Measurements from ENCODE around the gene BRD8.
"Not testable (repeated sequence)": the region's sequence is repeated elsewhere in the genome, so short reads cannot be mapped to it uniquely, and the experiment has no call there.

Gene BRD8

DNA sequence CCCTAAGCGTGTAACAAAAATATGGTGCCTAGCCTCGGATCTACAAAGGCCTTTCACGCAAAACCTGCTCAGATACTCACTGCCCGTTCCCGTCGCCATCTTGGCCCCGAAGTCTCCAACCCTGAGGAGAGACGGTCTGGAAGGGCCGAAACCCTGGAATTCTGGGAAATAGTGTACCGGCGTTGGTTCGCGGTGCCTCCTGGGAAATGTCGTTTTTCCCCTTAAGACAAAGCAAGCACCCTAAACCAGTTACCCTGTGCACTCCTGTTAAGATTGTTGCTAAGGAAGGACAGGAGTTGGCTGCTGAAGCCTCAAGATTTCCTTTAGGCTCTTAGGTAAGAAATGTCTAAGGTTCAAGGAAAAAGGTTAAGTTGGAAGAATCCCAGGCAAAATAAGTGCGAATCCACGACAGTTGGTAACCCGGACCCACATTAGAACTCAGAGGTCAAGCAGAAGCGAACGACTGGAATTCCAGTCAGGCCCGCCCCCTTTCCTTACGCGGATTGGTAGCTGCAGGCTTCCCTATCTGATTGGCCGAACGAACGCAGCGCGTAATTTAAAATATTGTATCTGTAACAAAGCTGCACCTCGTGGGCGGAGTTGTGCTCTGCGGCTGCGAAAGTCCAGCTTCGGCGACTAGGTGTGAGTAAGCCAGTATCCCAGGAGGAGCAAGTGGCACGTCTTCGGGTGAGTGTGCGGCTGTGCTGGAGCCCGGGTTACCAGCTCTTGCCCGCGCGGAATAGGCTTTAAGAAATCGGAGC, at the start of gene BRD8, which contains the start of gene KIF20A:
TSS of gene BRD8 (minus strand) at position 115 of the 761 bp plus-strand sequence. CDS start at position 99, 16 bp downstream.
TSS of gene KIF20A (plus strand) at position 597 of the 761 bp plus-strand sequence. CDS start 569 bp downstream, outside the sequence.
- DNase-seq (ENCODE audit: low read depth in 2 of 3, low spot score in 2 of 3): peak; percentile 41 to 78 (median 77)

DNA sequence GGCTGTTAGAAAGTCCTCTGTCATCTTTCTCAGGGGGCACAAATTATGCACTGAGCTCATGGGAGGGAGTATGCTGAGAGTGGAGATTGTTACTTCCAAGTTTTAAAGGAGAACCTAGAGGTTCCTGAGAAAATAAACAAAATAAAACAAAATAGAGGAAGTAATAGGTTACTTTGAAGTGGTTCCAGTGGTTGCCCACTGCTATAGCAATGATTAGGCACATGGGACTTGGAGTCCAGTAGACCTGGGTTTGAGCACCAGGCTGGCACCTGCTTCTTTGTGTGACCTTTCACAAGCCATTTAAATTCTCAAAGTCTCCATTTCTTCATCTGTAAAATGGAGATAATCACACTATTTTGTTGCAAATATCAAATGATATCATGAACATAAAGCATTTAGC, 48.5 kb upstream of the BRD8 start:
- DNase-seq (ENCODE audit: low read depth in 2 of 3, low spot score in 2 of 3): no peak

- no peak for DNase-seq (ENCODE audit: low read depth in 2 of 3, low spot score in 2 of 3)
Measured at GRCh38 chr5:138224712-138225111, 46.3 kb upstream of the BRD8 start.

- no peak for DNase-seq (ENCODE audit: low read depth in 2 of 3, low spot score in 2 of 3)
Measured at GRCh38 chr5:138223532-138223931, 45.1 kb upstream of the BRD8 start.

- no peak for DNase-seq (ENCODE audit: low read depth in 2 of 3, low spot score in 2 of 3)
Measured at GRCh38 chr5:138216799-138217198, 38.4 kb upstream of the BRD8 start.

DNA sequence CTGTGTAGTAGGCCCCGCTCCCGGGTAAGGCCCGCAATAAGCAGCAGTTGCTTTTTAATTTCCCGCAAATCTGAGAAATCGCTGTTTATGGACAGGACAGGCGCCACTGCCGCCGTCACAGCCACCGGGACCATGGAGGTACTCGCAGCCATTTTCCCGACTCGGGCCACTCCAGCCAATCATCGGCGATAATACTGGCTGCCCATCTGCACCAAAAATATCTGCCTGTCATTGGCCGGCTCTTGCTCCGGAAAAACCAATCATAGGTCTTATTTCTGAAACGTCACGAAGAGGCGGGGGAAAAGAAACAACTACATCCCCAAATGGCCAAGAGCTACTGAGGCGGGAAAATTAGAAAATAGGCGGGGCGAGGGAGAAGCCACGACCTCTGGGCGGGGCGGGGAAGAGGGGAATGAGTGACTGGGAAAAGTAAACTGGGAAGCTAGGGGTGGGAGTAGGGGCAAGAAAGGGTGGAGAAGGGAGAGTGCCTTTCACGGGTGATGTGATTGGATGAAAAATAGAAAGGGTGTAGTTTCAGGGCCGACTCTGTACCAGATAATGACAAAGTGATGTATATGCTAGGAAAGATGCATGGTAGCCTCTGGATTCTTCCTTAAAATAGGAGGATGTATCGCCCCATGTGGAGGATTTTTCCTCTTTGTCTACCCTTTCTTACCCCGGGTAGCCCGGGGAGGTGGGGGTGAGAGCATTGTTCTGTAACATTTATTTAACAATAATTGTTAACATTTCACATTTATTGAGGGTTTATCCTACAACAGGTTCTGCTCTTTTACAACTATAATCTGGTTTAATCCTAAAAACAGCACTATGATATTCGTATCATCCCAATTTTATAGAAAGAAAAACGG, 35.0 kb upstream of the BRD8 start, which contains the start of gene CDC23:
TSS of gene CDC23 (minus strand) at position 163 of the 869 bp plus-strand sequence. CDS start at position 152, 11 bp downstream.
- DNase-seq (ENCODE audit: low read depth in 2 of 3, low spot score in 2 of 3): peak; percentile 54 to 71 (median 68)

DNA sequence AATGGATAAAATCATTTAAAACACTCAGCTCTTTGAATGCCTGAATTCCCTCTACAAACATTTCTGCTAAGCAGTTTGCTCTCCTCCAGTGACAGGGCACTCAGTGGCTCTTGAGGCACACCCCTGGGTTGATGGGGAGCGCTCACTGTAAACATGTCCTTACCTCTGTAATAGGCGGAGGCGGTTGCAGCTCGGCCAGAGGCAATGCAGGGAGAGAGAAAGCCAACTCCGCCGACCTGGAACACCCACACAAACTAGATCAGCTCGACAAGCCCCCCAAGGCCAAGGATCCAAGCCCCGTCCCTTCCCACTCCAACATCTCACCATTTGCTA, 34.4 kb upstream of the BRD8 start:
- DNase-seq (ENCODE audit: low read depth in 2 of 3, low spot score in 2 of 3): peak in 2 of 3 experiments; percentile 0 to 8

GRCh38 chr5:138210985-138211384, 32.6 kb upstream of the BRD8 start:
- DNase-seq (ENCODE audit: low read depth in 2 of 3, low spot score in 2 of 3): no peak

DNA sequence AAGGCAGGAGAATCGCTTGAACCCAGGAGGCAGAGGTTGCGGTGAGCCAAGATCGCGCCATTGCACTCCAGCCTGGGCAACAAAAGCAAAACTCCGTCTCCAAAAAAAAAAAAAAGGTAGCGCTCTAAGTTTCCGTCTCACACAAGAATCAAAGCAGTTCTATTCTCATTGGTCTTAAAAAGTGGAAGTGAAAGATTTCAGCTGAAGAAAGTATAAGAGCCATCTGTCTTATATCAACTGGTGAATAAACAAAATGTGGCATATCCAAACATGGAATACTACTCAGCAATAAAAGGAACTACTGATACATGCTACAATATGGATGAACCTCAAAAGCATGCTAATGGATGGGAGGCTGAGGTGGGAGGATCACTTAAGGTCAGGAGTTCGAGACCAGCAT, 15.4 kb upstream of the BRD8 start:
- not testable (repeated sequence) for DNase-seq (ENCODE audit: low read depth in 2 of 3, low spot score in 2 of 3)

DNA sequence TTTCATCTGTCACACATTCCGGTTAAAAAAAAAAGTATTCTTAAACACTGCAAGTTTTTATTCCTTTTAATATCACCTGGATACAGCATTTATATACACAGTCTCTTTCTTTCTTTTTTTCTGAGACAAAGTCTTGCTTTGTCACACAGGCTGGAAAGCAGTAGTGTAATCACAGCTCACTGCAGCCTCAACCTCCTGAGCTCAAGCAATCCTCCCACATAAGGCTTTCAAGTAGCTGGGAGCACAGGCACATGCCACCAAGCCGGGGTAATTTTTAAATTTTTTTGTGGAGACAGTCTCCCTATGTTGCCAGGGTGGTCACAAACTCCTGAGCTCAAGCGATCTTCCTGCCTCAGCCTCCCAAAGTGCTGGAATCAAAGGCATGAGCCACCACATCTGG, 14.4 kb upstream of the BRD8 start:
- DNase-seq (ENCODE audit: low read depth in 2 of 3, low spot score in 2 of 3): no peak

DNA sequence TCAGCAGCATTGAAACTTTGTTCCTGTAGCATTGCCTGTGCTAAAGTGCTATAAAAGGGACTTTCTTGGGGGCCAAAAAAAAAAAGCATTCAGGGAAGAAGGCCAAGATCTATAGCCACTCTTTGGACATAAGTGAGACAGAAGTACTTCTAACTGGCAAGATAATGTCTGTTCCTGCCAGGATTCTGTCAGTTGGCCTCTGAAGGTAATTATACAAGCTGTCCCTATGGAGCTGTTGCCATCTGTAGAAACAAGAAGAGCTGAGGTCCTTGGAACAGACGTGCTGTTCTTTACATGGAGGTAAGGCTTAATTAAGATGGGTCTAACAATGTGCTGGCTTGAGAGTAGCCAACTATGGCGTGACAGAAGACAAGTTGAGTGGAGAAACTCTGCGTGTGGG, 10.2 kb upstream of the BRD8 start:
- no peak for DNase-seq (ENCODE audit: low read depth in 2 of 3, low spot score in 2 of 3)

- DNase-seq (ENCODE audit: low read depth in 2 of 3, low spot score in 2 of 3): no peak
Measured at GRCh38 chr5:138186002-138186447, 7.6 kb upstream of the BRD8 start.

GRCh38 chr5:138182808-138183207, 4.4 kb upstream of the BRD8 start:
- DNase-seq (ENCODE audit: low read depth in 2 of 3, low spot score in 2 of 3): no peak

GRCh38 chr5:138180841-138181240, 2.4 kb upstream of the BRD8 start:
- DNase-seq (ENCODE audit: low read depth in 2 of 3, low spot score in 2 of 3): no peak

- DNase-seq (ENCODE audit: low read depth in 2 of 3, low spot score in 2 of 3): no peak
Measured at GRCh38 chr5:138180183-138180782, 1.9 kb upstream of the BRD8 start.

DNA sequence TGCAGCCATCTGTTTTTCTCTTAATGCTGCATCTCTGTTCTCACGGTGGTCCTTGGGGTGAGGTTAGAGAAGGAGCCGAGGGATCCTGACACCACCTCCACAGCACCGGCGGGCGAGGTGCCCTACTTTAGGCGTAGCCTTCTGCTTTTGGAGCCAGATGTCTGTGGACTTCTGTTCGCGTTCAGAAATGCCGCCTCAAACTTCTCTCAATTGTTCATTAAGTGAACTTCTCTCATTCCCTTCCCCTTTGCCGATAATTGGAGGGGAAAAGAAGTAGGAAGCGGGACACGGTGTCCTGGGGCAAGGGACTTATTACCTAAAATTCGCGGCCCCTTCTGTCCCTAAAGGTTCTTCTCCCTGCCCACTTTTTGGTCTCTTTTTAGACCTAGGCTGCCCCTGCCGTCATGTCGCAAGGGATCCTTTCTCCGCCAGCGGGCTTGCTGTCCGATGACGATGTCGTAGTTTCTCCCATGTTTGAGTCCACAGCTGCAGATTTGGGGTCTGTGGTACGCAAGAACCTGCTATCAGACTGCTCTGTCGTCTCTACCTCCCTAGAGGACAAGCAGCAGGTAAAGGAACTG, 937 bp upstream of the BRD8 start:
- peak in 1 of 3 experiments; percentile 9 for DNase-seq (ENCODE audit: low read depth in 2 of 3, low spot score in 2 of 3)

GRCh38 chr5:138177941-138178515, 402 bp downstream of the BRD8 start:
- DNase-seq (ENCODE audit: low read depth in 2 of 3, low spot score in 2 of 3): no peak

DNA sequence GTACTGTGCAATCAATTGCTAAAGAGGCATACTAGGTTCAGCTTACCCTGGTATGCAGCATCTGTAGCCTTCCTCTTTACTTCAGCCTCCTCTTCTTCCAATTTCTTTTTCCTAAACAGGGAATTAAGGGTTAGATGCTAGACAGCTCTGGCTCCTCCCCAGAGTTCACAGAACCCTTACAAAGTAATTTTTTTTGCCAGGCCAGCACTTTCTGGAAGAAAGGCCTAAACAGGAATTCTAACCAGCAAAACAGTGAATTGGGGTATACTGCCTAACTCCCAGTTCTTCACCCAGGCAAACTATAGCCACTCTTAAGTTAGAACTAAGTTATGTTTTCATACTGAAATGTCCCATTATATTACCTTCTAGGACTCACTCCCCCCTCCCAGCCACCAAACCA, 8.1 kb downstream of the BRD8 start:
- DNase-seq (ENCODE audit: low read depth in 2 of 3, low spot score in 2 of 3): no peak

- no peak for DNase-seq (ENCODE audit: low read depth in 2 of 3, low spot score in 2 of 3)
Measured at GRCh38 chr5:138169124-138169523, 9.3 kb downstream of the BRD8 start.

DNA sequence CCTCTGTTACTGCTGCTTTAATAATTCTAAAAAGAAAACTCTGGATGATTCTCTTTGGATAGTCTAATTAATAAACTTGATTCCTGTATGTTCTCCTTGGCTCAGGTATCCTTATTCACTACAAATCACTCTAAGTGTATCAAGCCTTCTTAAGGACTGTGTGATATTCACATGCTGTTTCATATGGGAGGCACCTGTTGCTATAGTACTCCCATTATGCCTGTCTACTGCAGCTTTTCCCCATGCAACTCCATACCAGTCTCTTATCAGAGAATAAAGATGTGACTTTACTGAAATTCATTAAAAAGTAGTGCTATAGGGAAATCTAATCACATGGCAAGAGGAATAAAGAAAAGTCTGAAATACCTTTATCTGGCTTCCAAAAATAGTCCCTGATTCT, 14.7 kb downstream of the BRD8 start:
- DNase-seq (ENCODE audit: low read depth in 2 of 3, low spot score in 2 of 3): no peak

DNA sequence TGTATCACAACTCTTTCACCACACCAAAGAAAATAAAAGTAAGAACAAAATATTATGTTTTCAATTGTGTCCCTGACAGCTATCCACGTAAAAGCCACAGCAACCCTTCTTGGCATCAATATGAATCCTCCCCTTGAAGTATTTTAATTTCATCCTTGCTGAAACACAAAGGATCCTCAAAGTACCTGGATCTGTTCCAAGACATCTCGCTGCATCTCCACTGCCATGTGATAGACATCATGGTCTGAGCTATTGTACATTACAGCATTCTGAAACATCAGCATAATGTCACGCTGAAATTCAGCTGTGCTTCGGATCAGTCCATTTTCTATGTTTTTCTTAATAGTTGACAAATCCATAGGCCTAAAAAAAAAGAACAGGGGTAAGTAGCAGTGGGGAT, 17.7 kb downstream of the BRD8 start:
- DNase-seq (ENCODE audit: low read depth in 2 of 3, low spot score in 2 of 3): no peak

Measured in activated CD8-positive, alpha-beta memory T cell treated with anti-CD3 and anti-CD28 coated beads for 48 hours (primary cell).